Activated CD4-positive, alpha-beta memory T cell treated with anti-CD3 and anti-CD28 coated beads, Interleukin-2, amount 10 ng/mL, durations not matched to agents 7 days and 5 days (primary cell): ENCODE measurements around the gene SIDT2. TPM values are rescaled to one million over a fixed set of nuclear protein-coding genes. Genes with fewer than 3 reads are reported as not detected.

ENCODE experiments used
- CTCF ChIA-PET: fragments of 350-600 bp; sonication (Branson Sonifier 250); formaldehyde crosslinking; loops from one replicate; lab custom pipeline; 2021; ENCODE audit warnings: antibody characterized with exemption, inconsistent platforms; lab: Charles Lee
- POLR2A ChIA-PET: fragments of 350-600 bp; sonication (Branson Sonifier 250); formaldehyde crosslinking; loops from one replicate; lab custom pipeline; 2021; ENCODE audit warnings: antibody characterized with exemption; lab: Charles Lee
- DNase-seq: peaks from one replicate; pipeline ENCODE4 v3.0.0-alpha.2; 2020
- H3K27ac Mint-ChIP-seq: one replicate; pipeline ENCODE4 v1.8.0; 2021; ENCODE audit warnings: mild to moderate bottlenecking, mixed read lengths
- H3K27me3 Mint-ChIP-seq: one replicate; pipeline ENCODE4 v1.8.0; 2021; ENCODE audit warnings: mixed read lengths
- H3K36me3 Mint-ChIP-seq: one replicate; pipeline ENCODE4 v1.8.0; 2021; ENCODE audit warnings: low read depth, mixed read lengths
- H3K4me1 Mint-ChIP-seq: one replicate; pipeline ENCODE4 v1.8.0; 2021; ENCODE audit warnings: mixed read lengths
- H3K4me3 Mint-ChIP-seq: one replicate; pipeline ENCODE4 v1.8.0; 2021; ENCODE audit warnings: mild to moderate bottlenecking, mixed read lengths
- H3K9me3 Mint-ChIP-seq: one replicate; pipeline ENCODE4 v1.8.0; 2021; ENCODE audit warnings: mixed read lengths
- total RNA-seq, 2 experiments: library from RNA; stranded (reverse); gene quantifications; one replicate each; pipeline ENCODE4 v1.2.3, GENCODE V29; 2021

SIDT2 gene
- total RNA-seq, 2 experiments from 2014 or later: 38.1 to 42.9 TPM

DNA sequence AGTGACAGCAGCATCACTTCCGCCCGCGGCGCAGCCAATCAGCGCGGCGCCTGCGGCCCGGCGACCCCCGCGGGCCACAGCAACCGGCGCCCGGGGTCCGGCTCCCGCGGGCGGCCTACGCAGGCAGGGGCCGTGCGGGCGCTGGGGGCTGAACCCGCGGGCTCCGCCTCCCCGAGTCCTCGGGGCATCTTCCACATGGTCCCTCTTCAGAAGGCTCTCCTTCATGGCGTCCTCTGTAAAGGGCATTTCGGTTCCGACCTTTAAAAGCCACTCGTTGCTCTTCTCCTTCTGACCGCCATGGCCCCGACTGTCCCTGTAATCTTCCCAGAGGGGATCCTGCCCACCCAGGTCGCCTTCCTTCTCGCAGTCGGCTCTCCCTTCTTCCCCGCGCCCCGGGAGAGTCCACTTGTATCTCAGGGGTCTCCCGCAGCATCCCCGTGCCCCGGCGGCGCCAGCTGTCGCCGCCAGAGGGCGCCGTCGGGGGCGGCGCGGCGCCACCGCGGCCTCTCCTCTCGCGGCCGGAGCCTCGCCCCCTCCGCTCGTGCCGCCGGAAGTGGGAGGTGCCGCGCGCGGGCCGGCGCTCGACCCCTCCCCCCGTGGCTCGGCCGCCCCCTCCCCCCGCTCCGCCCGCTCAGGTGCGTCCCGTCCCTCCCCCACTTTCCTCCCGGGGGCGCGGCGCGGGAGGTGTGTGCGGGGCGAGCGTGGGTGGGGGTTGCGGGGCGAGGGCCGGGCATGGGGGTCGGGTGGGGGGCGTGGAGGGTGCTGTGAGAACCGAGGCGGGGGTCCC lies 53.7 kb downstream of the SIDT2 start, which contains the start of gene RNF214:
TSS of gene RNF214 (plus strand) at position 580 of the 787 bp plus-strand sequence. CDS start 1,602 bp downstream, outside the sequence.
- Mint-ChIP-seq H3K9me3 (no peaks in the 10 kb centered on the region), H3K4me1 (peaks cover 42% of the 10 kb centered on the region), H3K4me3 (peak within 1 kb of the TSS; percentile 100), H3K36me3 (peaks cover 43% of the 10 kb centered on the region), H3K27ac (peak within 1 kb of the TSS; percentile 100), H3K27me3 (no peaks in the 10 kb centered on the region)
- CTCF ChIA-PET: interaction anchor here (0.9 to 9.9 kb wide), 7 partner anchors 9 to 379 kb away, joined by 3 to 95 read pairs (median 4); partner anchors contain the start of genes CEP164 and SIDT2
- POLR2A ChIA-PET: interaction anchor here (0.6 to 4.7 kb wide), 11 partner anchors 11 to 1167 kb away, joined by 3 to 55 read pairs (median 7); partner anchors contain the start of genes CEP164, IL10RA, PAFAH1B2 and SIDT2
- peak; percentile 81 for DNase-seq

DNA sequence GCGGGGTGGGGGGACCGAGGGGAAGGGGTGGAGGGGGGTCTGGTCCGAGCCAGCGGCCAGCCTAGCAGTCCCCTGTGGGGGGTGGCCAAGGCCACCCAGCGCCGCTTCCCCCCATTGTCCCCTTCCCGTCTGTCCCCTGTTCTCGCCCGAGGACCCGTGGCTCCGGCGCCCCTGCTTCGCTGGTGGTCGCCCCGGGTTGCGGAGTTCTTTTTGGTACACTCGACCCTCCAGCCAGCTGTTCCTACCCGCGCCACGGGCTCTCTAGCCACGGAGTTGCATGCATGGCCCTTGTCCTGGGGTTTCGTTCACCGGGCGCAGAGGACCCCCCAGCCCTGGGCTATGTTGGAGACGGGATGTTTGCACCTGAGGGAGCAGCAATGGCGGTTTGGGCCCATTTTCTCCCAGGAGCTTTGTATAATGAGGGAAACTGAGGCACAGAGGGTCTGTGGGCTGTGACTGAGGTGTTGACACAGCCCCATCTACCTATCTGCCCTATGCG lies 54.4 kb downstream of the SIDT2 start:
- peaks cover 40% of the 10 kb centered on the region for H3K4me1 Mint-ChIP-seq
- no peaks in the 10 kb centered on the region for H3K27me3 Mint-ChIP-seq
- peak; percentile 21 for DNase-seq
- peak overlapping the region; percentile 83 for H3K4me3 Mint-ChIP-seq
- POLR2A ChIA-PET: interaction anchor here (3.7 to 4.7 kb wide), 3 partner anchors 12 to 96 kb away, joined by 25 to 55 read pairs (median 32); partner anchors contain the start of genes CEP164 and PAFAH1B2
- CTCF ChIA-PET: interaction anchor here (9.9 kb wide), 1 partner anchor 52 kb away, joined by 95 read pairs; the partner anchor contains the start of gene SIDT2
- no peaks in the 10 kb centered on the region for H3K9me3 Mint-ChIP-seq
- peak overlapping the region; percentile 71 for H3K27ac Mint-ChIP-seq
- H3K36me3 Mint-ChIP-seq: peaks cover 37% of the 10 kb centered on the region

DNA sequence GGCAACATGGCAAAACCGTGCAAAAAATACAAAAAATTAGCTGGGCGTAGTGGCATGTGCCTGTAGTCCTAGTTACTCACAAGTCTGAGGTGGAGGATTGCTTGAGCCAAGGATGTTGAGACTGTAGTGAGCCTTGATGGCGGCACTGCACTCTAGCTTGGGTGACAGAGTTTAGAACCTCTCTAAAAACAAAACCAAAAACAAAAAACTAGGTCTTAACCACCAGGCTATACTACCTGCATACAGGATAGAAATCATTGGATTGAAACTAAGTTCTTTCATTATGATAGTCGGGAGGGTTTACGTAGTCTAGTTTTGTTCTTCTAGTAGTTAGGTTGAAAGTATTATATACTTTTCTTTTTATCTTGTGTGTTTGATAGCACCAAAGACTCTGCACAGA lies 59.7 kb downstream of the SIDT2 start:
- no peak overlapping the region for H3K4me3 Mint-ChIP-seq
- H3K27me3 Mint-ChIP-seq: no peaks in the 10 kb centered on the region
- peaks cover 12% of the 10 kb centered on the region for H3K36me3 Mint-ChIP-seq
- ChIA-PET POLR2A (interaction anchor here (1.1 kb wide), 1 partner anchor 10 kb away, joined by 3 read pairs; no protein-coding TSS in a partner anchor), CTCF (no interaction called here)
- no peak for DNase-seq
- no peak overlapping the region for H3K27ac Mint-ChIP-seq
- no peaks in the 10 kb centered on the region for H3K9me3 Mint-ChIP-seq
- peaks cover 13% of the 10 kb centered on the region for H3K4me1 Mint-ChIP-seq

DNA sequence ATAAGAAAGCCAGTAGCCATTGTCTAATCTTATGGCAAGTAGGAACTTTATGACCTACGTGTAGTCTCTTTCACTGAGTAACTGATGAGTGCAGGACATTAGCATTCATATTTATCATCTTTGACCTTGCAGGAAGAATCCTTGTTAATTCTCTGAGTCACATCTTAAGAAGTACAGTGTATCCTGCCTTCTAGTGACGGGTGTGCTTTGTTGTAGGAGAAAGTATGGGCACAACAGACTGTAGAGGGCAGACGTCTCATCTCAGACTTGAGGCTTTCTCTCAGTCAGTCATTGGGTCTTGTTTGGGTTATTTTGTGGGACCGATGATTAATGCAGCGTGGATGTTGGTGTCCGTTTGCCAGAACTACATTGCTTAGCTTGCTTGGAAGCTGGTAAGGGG lies 60.8 kb downstream of the SIDT2 start:
- ChIA-PET POLR2A (interaction anchor here (0.7 kb wide), 1 partner anchor 9 kb away, joined by 3 read pairs; no protein-coding TSS in a partner anchor), CTCF (no interaction called here)
- no peak overlapping the region for H3K4me3 Mint-ChIP-seq
- H3K36me3 Mint-ChIP-seq: peaks cover 16% of the 10 kb centered on the region
- H3K27ac Mint-ChIP-seq: no peak overlapping the region
- DNase-seq: no peak
- peaks cover 3% of the 10 kb centered on the region for H3K4me1 Mint-ChIP-seq
- no peaks in the 10 kb centered on the region for H3K9me3 Mint-ChIP-seq
- no peaks in the 10 kb centered on the region for H3K27me3 Mint-ChIP-seq

Other genes starting within 250 kb of the SIDT2 start
- 10 to 100 TPM; 36.4 to 43.0 TPM for gene SIK3, start 80.3 kb upstream of the SIDT2 start, total RNA-seq
- 10 to 100 TPM; 60.1 to 62.8 TPM for gene PAFAH1B2, start 34.5 kb upstream of the SIDT2 start, total RNA-seq
- gene TAGLN, start 20.6 kb downstream of the SIDT2 start, total RNA-seq: 1 to 10 TPM; 5.2 to 5.8 TPM
- 100 to 1,000 TPM; 181 to 182 TPM for gene PCSK7, start 53.3 kb downstream of the SIDT2 start, total RNA-seq
- 10 to 100 TPM; 23.1 to 23.6 TPM for gene RNF214, start 53.9 kb downstream of the SIDT2 start, total RNA-seq
- gene BACE1-AS, start 112.6 kb downstream of the SIDT2 start, total RNA-seq: 1 to 10 TPM; 4.9 to 5.6 TPM
- gene BACE1, start 137.5 kb downstream of the SIDT2 start, total RNA-seq: under 1 TPM; 0.75 to 0.96 TPM
- gene CEP164, start 149.1 kb downstream of the SIDT2 start, total RNA-seq: 10 to 100 TPM; 41.4 to 45.6 TPM